GM19395 (cell line): ENCODE results near the gene RELL1.

Source experiments
- ATAC-seq: cut with Tn5 transposase; IDR thresholded peaks from one replicate; pipeline ENCODE4 v1.9.1; 2021; ENCODE audit warnings: mild to moderate bottlenecking, moderate library complexity; ENCODE audit not compliant: unreplicated experiment

Gene RELL1

GRCh38 chr4:37604461-37604860, 81.7 kb downstream of the RELL1 start:
- no peak for ATAC-seq

- ATAC-seq, result no peak
Measured at GRCh38 chr4:37603711-37604110, 82.5 kb downstream of the RELL1 start.

- ATAC-seq, result peak; percentile 79
Measured at GRCh38 chr4:37603070-37603468, 83.1 kb downstream of the RELL1 start.

- ATAC-seq, result no peak
Measured at GRCh38 chr4:37602454-37603069, 83.6 kb downstream of the RELL1 start.

- no peak for ATAC-seq
Measured at GRCh38 chr4:37601531-37601930, 84.6 kb downstream of the RELL1 start.

GRCh38 chr4:37599092-37599790, 86.9 kb downstream of the RELL1 start:
- ATAC-seq, result no peak

- no peak for ATAC-seq
Measured at GRCh38 chr4:37597034-37597433, 89.1 kb downstream of the RELL1 start.

- ATAC-seq, result no peak
Measured at GRCh38 chr4:37595875-37596680, 90.1 kb downstream of the RELL1 start.

GRCh38 chr4:37594099-37594498, 92.1 kb downstream of the RELL1 start:
- ATAC-seq, result no peak

GRCh38 chr4:37591349-37591748, 94.8 kb downstream of the RELL1 start:
- no peak for ATAC-seq

GRCh38 chr4:37590016-37590415, 96.2 kb downstream of the RELL1 start:
- no peak for ATAC-seq

GRCh38 chr4:37588150-37588549, 98.0 kb downstream of the RELL1 start:
- no peak for ATAC-seq

GRCh38 chr4:37586194-37586593, 100.0 kb downstream of the RELL1 start:
- ATAC-seq, result no peak

GRCh38 chr4:37584493-37585060, 101.6 kb downstream of the RELL1 start:
- no peak for ATAC-seq

- no peak for ATAC-seq
Measured at GRCh38 chr4:37584071-37584470, 102.1 kb downstream of the RELL1 start.

GRCh38 chr4:37573566-37573965, 112.6 kb downstream of the RELL1 start:
- no peak for ATAC-seq

GRCh38 chr4:37568489-37568888, 117.7 kb downstream of the RELL1 start:
- ATAC-seq, result no peak

- no peak for ATAC-seq
Measured at GRCh38 chr4:37567836-37568235, 118.3 kb downstream of the RELL1 start.

- ATAC-seq, result no peak
Measured at GRCh38 chr4:37562592-37562991, 123.6 kb downstream of the RELL1 start.

GRCh38 chr4:37561803-37562207, 124.4 kb downstream of the RELL1 start:
- ATAC-seq, result peak; percentile 94

GRCh38 chr4:37561196-37561802, 124.9 kb downstream of the RELL1 start:
- ATAC-seq, result no peak
